ENCODE measurements around the gene ALKBH2.

ALKBH2 gene

GRCh38 chr12:109127533-109128242 is 34.4 kb upstream of the ALKBH2 start:
- H3K36me3 ChIP-seq (ENCODE audit: control insufficient read depth in 5 of 5, insufficient read depth in 5 of 5, low read length in 5 of 5): peaks cover 0 to 7% (median 2%) of the 10 kb centered on the region in 5 donors
- no peaks in the 10 kb centered on the region for H3K9me3 ChIP-seq (ENCODE audit: control insufficient read depth in 5 of 5, low read length in 5 of 5)
- H3K27me3 ChIP-seq (ENCODE audit: control insufficient read depth in 5 of 5, insufficient read depth in 4 of 5, low read length in 5 of 5): no peaks in the 10 kb centered on the region
- H3K27ac ChIP-seq (ENCODE audit: low read depth, low read length): peak overlapping the region; percentile 61
- H3K4me1 ChIP-seq (ENCODE audit: control insufficient read depth in 5 of 5, insufficient read depth in 5 of 5, low read length in 5 of 5): peaks cover 0 to 41% (median 39%) of the 10 kb centered on the region in 5 donors
- no peak overlapping the region for H3K4me3 ChIP-seq (ENCODE audit: low read depth in 1 of 5, low read length in 5 of 5)
- no peak overlapping the region for H3K9ac ChIP-seq (ENCODE audit: low read length in 5 of 5)

DNA sequence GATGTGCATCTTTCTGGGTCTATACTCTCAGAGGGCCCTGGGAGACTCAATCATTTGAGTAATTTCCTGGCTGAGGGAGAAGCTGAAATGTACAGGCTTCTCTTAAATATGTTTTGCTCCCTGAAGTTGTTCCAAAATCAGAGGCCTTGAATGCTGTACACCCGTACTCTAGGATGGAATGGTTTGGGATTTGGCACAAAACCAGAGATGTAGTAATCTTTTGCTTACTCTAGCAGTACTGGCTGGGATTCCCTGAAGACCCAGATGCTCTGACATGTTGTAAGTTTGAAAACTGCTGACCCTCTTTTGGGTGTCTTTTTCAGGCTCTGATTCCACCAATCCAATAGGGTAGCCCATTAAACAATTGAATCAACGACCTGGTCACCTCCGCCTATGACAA is 33.5 kb upstream of the ALKBH2 start:
- Histone ChIP-seq H3K36me3 (ENCODE audit: control insufficient read depth in 5 of 5, insufficient read depth in 5 of 5, low read length in 5 of 5) (peaks cover 0 to 7% (median 2%) of the 10 kb centered on the region in 5 donors), H3K27ac (ENCODE audit: low read depth, low read length) (peak overlapping the region; percentile 61), H3K9me3 (ENCODE audit: control insufficient read depth in 5 of 5, low read length in 5 of 5) (no peaks in the 10 kb centered on the region), H3K4me1 (ENCODE audit: control insufficient read depth in 5 of 5, insufficient read depth in 5 of 5, low read length in 5 of 5) (peaks cover 0 to 41% (median 35%) of the 10 kb centered on the region in 5 donors), H3K4me3 (ENCODE audit: low read depth in 1 of 5, low read length in 5 of 5) (no peak overlapping the region), H3K27me3 (ENCODE audit: control insufficient read depth in 5 of 5, insufficient read depth in 4 of 5, low read length in 5 of 5) (no peaks in the 10 kb centered on the region), H3K9ac (ENCODE audit: low read length in 5 of 5) (no peak overlapping the region)

DNA sequence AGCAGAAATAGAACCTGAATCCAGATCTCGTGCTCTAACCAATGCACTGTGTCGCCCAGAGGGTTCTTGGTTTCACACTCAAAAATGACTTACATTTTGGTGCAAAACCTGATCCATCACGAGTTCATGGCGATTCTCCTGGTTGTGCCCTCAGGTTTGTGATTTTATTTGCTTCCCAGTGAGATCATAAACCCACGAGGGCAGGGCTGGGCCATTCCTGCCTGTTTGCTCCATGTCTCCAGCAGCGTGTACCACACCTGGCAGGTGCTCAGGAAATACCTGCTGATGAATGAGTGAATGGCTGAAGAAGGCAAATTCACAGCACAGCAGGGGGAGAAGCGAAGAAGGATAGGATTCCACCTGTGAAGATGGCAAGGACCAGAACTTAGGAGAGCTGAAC is 32.5 kb upstream of the ALKBH2 start:
- H3K4me1 ChIP-seq (ENCODE audit: control insufficient read depth in 5 of 5, insufficient read depth in 5 of 5, low read length in 5 of 5): peaks cover 0 to 42% (median 37%) of the 10 kb centered on the region in 5 donors
- peaks cover 0 to 8% (median 2%) of the 10 kb centered on the region in 5 donors for H3K36me3 ChIP-seq (ENCODE audit: control insufficient read depth in 5 of 5, insufficient read depth in 5 of 5, low read length in 5 of 5)
- H3K27ac ChIP-seq (ENCODE audit: low read depth, low read length): no peak overlapping the region
- no peaks in the 10 kb centered on the region for H3K27me3 ChIP-seq (ENCODE audit: control insufficient read depth in 5 of 5, insufficient read depth in 4 of 5, low read length in 5 of 5)
- no peak overlapping the region for H3K4me3 ChIP-seq (ENCODE audit: low read depth in 1 of 5, low read length in 5 of 5)
- H3K9ac ChIP-seq (ENCODE audit: low read length in 5 of 5): no peak overlapping the region
- no peaks in the 10 kb centered on the region for H3K9me3 ChIP-seq (ENCODE audit: control insufficient read depth in 5 of 5, low read length in 5 of 5)

DNA sequence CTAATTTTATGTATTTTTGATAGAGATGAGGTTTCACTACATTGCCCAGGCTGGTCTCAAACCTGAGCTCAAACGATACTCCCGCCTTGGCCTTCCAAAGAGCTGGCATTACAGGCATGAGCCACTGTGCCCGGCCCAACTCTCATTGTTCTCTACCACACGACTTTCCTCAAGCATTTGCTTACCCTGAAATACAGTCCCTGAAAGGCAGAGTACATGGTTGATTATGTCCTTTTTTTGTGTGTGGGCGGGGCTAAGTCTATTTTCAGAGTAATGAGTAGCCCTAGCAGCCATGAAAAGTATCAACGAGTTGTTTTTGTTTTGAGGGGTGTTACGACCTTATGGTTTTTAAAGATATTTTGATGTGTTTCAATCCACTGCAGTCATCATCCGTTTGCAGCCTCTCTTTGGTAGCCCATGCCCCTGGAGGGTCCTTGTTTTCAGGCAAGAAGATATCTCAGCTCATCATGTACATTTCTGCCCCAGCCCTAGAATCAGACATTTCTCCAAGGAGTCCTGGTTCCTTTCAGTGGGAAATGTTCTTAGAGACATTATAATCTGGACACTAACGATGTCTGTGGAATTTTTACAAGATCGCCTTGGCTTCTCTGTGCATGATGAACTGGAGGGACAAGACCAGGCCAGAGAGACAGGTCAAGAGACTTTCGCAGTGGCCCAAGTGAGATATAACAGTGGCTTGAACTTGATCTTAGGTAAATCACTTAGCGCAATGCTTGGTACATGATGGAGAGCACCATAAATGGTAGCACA is 31.8 kb upstream of the ALKBH2 start:
- Histone ChIP-seq H3K9ac (ENCODE audit: low read length in 5 of 5) (no peak overlapping the region), H3K27ac (ENCODE audit: low read depth, low read length) (no peak overlapping the region), H3K4me3 (ENCODE audit: low read depth in 1 of 5, low read length in 5 of 5) (no peak overlapping the region), H3K9me3 (ENCODE audit: control insufficient read depth in 5 of 5, low read length in 5 of 5) (no peaks in the 10 kb centered on the region), H3K4me1 (ENCODE audit: control insufficient read depth in 5 of 5, insufficient read depth in 5 of 5, low read length in 5 of 5) (peaks cover 5 to 41% (median 35%) of the 10 kb centered on the region in 5 donors), H3K36me3 (ENCODE audit: control insufficient read depth in 5 of 5, insufficient read depth in 5 of 5, low read length in 5 of 5) (peaks cover 0 to 10% (median 2%) of the 10 kb centered on the region in 5 donors), H3K27me3 (ENCODE audit: control insufficient read depth in 5 of 5, insufficient read depth in 4 of 5, low read length in 5 of 5) (no peaks in the 10 kb centered on the region)

GRCh38 chr12:109121346-109121880 is 28.1 kb upstream of the ALKBH2 start:
- Histone ChIP-seq H3K27ac (ENCODE audit: low read depth, low read length) (peak overlapping the region; percentile 35), H3K4me1 (ENCODE audit: control insufficient read depth in 5 of 5, insufficient read depth in 5 of 5, low read length in 5 of 5) (peaks cover 11 to 55% (median 47%) of the 10 kb centered on the region in 5 donors), H3K9ac (ENCODE audit: low read length in 5 of 5) (no peak overlapping the region), H3K9me3 (ENCODE audit: control insufficient read depth in 5 of 5, low read length in 5 of 5) (no peaks in the 10 kb centered on the region), H3K36me3 (ENCODE audit: control insufficient read depth in 5 of 5, insufficient read depth in 5 of 5, low read length in 5 of 5) (peaks cover 0 to 10% (median 2%) of the 10 kb centered on the region in 5 donors), H3K4me3 (ENCODE audit: low read depth in 1 of 5, low read length in 5 of 5) (no peak overlapping the region), H3K27me3 (ENCODE audit: control insufficient read depth in 5 of 5, insufficient read depth in 4 of 5, low read length in 5 of 5) (no peaks in the 10 kb centered on the region)

DNA sequence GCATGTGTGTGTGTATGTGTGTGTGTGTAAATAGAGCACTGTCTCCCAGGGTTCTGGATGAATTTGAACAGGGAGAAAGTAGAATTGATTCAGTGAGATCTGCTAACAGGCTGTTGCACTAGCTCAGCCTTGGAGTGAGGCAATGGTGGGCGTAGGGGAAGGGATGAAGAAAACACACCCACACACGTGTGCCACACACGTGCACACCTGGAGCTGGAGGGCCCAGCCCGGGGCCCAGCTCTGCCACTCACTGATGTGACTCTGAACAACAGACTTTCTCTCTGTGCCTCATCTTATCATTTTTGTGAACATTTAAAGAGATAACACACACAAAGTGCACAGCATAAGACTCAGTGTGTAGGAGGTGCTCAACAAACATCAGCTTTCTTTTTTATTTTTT is 27.3 kb upstream of the ALKBH2 start:
- peaks cover 0 to 7% (median 2%) of the 10 kb centered on the region in 5 donors for H3K36me3 ChIP-seq (ENCODE audit: control insufficient read depth in 5 of 5, insufficient read depth in 5 of 5, low read length in 5 of 5)
- H3K4me3 ChIP-seq (ENCODE audit: low read depth in 1 of 5, low read length in 5 of 5): no peak overlapping the region
- peak overlapping the region; percentile 95 for H3K27ac ChIP-seq (ENCODE audit: low read depth, low read length)
- H3K9ac ChIP-seq (ENCODE audit: low read length in 5 of 5): peak overlapping the region in 1 of 5 donors; percentile 38
- no peaks in the 10 kb centered on the region for H3K27me3 ChIP-seq (ENCODE audit: control insufficient read depth in 5 of 5, insufficient read depth in 4 of 5, low read length in 5 of 5)
- H3K4me1 ChIP-seq (ENCODE audit: control insufficient read depth in 5 of 5, insufficient read depth in 5 of 5, low read length in 5 of 5): peaks cover 19 to 61% (median 56%) of the 10 kb centered on the region in 5 donors
- H3K9me3 ChIP-seq (ENCODE audit: control insufficient read depth in 5 of 5, low read length in 5 of 5): no peaks in the 10 kb centered on the region

DNA sequence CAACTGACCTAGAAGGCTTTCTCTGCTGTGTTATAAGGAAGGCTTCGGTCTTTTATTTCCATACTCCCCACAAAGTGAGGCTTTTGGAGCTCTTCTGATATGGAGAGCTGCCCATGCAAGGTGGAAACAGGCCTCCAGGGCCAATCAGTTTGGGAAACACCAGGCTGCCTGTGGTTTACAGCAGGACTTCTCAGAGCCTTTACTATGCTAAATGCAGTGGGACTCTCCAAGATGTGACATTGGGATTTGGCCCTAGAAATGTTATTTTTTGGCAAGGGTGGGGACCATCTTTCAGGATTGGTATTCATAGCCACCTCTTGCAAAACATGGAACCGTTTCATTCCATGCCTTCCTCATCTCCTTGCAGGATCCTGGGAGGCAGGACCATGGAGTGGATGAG is 26.8 kb upstream of the ALKBH2 start:
- H3K27ac ChIP-seq (ENCODE audit: low read depth, low read length): peak overlapping the region; percentile 95
- H3K9ac ChIP-seq (ENCODE audit: low read length in 5 of 5): no peak overlapping the region
- no peaks in the 10 kb centered on the region for H3K9me3 ChIP-seq (ENCODE audit: control insufficient read depth in 5 of 5, low read length in 5 of 5)
- peaks cover 0 to 3% (median 2%) of the 10 kb centered on the region in 5 donors for H3K36me3 ChIP-seq (ENCODE audit: control insufficient read depth in 5 of 5, insufficient read depth in 5 of 5, low read length in 5 of 5)
- H3K4me3 ChIP-seq (ENCODE audit: low read depth in 1 of 5, low read length in 5 of 5): no peak overlapping the region
- H3K4me1 ChIP-seq (ENCODE audit: control insufficient read depth in 5 of 5, insufficient read depth in 5 of 5, low read length in 5 of 5): peaks cover 20 to 65% (median 61%) of the 10 kb centered on the region in 5 donors
- H3K27me3 ChIP-seq (ENCODE audit: control insufficient read depth in 5 of 5, insufficient read depth in 4 of 5, low read length in 5 of 5): no peaks in the 10 kb centered on the region

GRCh38 chr12:109116611-109116949 is 23.3 kb upstream of the ALKBH2 start:
- Histone ChIP-seq H3K9me3 (ENCODE audit: control insufficient read depth in 5 of 5, low read length in 5 of 5) (no peaks in the 10 kb centered on the region), H3K4me3 (ENCODE audit: low read depth in 1 of 5, low read length in 5 of 5) (peak overlapping the region in 4 of 5 donors; percentile 23 to 56 (median 34)), H3K9ac (ENCODE audit: low read length in 5 of 5) (peak overlapping the region in 4 of 5 donors; percentile 22 to 89 (median 57)), H3K4me1 (ENCODE audit: control insufficient read depth in 5 of 5, insufficient read depth in 5 of 5, low read length in 5 of 5) (peaks cover 28 to 92% (median 84%) of the 10 kb centered on the region in 5 donors), H3K36me3 (ENCODE audit: control insufficient read depth in 5 of 5, insufficient read depth in 5 of 5, low read length in 5 of 5) (peaks cover 0 to 2% (median 0%) of the 10 kb centered on the region in 5 donors), H3K27me3 (ENCODE audit: control insufficient read depth in 5 of 5, insufficient read depth in 4 of 5, low read length in 5 of 5) (no peaks in the 10 kb centered on the region), H3K27ac (ENCODE audit: low read depth, low read length) (peak overlapping the region; percentile 95)

GRCh38 chr12:109115758-109116610 is 22.7 kb upstream of the ALKBH2 start, which contains the start of gene ACACB:
Gene ACACB (plus strand): TSS chr12:109116587. CDS start chr12:109139406, 22,819 bp downstream.
- Histone ChIP-seq H3K9ac (ENCODE audit: low read length in 5 of 5) (peak within 1 kb of the TSS in 4 of 5 donors; percentile 22 to 89 (median 57)), H3K4me1 (ENCODE audit: control insufficient read depth in 5 of 5, insufficient read depth in 5 of 5, low read length in 5 of 5) (peaks cover 28 to 92% (median 86%) of the 10 kb centered on the region in 5 donors), H3K27ac (ENCODE audit: low read depth, low read length) (peak within 1 kb of the TSS; percentile 95), H3K9me3 (ENCODE audit: control insufficient read depth in 5 of 5, low read length in 5 of 5) (no peaks in the 10 kb centered on the region), H3K4me3 (ENCODE audit: low read depth in 1 of 5, low read length in 5 of 5) (peak within 1 kb of the TSS in 4 of 5 donors; percentile 23 to 56 (median 34)), H3K36me3 (ENCODE audit: control insufficient read depth in 5 of 5, insufficient read depth in 5 of 5, low read length in 5 of 5) (peaks cover 0 to 2% (median 0%) of the 10 kb centered on the region in 5 donors), H3K27me3 (ENCODE audit: control insufficient read depth in 5 of 5, insufficient read depth in 4 of 5, low read length in 5 of 5) (no peaks in the 10 kb centered on the region)

Measured in subcutaneous abdominal adipose tissue (tissue), 5 donors.